ENCODE data around the gene ALDH1A2. TPM values are rescaled to one million over a fixed set of nuclear protein-coding genes. Genes with fewer than 3 reads are reported as not detected.

ALDH1A2 gene
- polyA plus RNA-seq, 1 donor from 2014 or later: 0.24 TPM

- Histone ChIP-seq H3K36me3 (ENCODE audit: insufficient read depth, low read length) (no peaks in the 10 kb centered on the region), H3K9me2 (ENCODE audit: insufficient read depth, low read length) (no peaks in the 10 kb centered on the region), H3K9me3 (ENCODE audit: low read length) (no peaks in the 10 kb centered on the region), H3K27me3 (ENCODE audit: insufficient read depth, low read depth, low read length) (no peaks in the 10 kb centered on the region), H3K9ac (ENCODE audit: low read length) (no peak overlapping the region), H3F3A (ENCODE audit: insufficient read depth, low read length, poor library complexity, severe bottlenecking) (no peaks in the 10 kb centered on the region), H2AFZ (ENCODE audit: low read depth, low read length) (no peak overlapping the region), H3K79me2 (replicated peaks; ENCODE audit: insufficient read depth, low read length) (no peaks in the 10 kb centered on the region), H3K4me2 (ENCODE audit: low read length) (no peak overlapping the region), H4K20me1 (ENCODE audit: insufficient read depth) (no peaks in the 10 kb centered on the region), H3K4me3 (ENCODE audit: low read length) (no peak overlapping the region), H3K27ac (ENCODE audit: low read length) (no peak overlapping the region)
- TF ChIP-seq TAF1 (IDR thresholded peaks at IDR 0.05; ENCODE audit: low read depth) (no peak), REST (IDR thresholded peaks at IDR 0.05; ENCODE audit: borderline replicate concordance) (no peak), EP300 (conservative IDR thresholded peaks at IDR 0.05; ENCODE audit: poor library complexity, severe bottlenecking) (no peak), EZH2 (IDR thresholded peaks at IDR 0.05; ENCODE audit: borderline replicate concordance, insufficient read depth, low read length, poor library complexity, severe bottlenecking) (no peak), POLR2AphosphoS5 (IDR thresholded peaks at IDR 0.05) (no peak), MXI1 (conservative IDR thresholded peaks at IDR 0.05; ENCODE audit: poor library complexity, severe bottlenecking) (no peak), CTCF (IDR thresholded peaks at IDR 0.05; ENCODE audit: poor library complexity, severe bottlenecking) (no peak), SMC3 (conservative IDR thresholded peaks at IDR 0.05; ENCODE audit: poor library complexity) (no peak), RAD21 (conservative IDR thresholded peaks at IDR 0.05) (no peak)
These were observed 115.0 kb downstream of the ALDH1A2 start for GRCh38 chr15:57950381-57950946.

- TF ChIP-seq POLR2AphosphoS5 (IDR thresholded peaks at IDR 0.05) (no peak), SMC3 (conservative IDR thresholded peaks at IDR 0.05; ENCODE audit: poor library complexity) (no peak), EP300 (conservative IDR thresholded peaks at IDR 0.05; ENCODE audit: poor library complexity, severe bottlenecking) (no peak), TAF1 (IDR thresholded peaks at IDR 0.05; ENCODE audit: low read depth) (no peak), MXI1 (conservative IDR thresholded peaks at IDR 0.05; ENCODE audit: poor library complexity, severe bottlenecking) (no peak), EZH2 (IDR thresholded peaks at IDR 0.05; ENCODE audit: borderline replicate concordance, insufficient read depth, low read length, poor library complexity, severe bottlenecking) (no peak), REST (IDR thresholded peaks at IDR 0.05; ENCODE audit: borderline replicate concordance) (no peak), CTCF (IDR thresholded peaks at IDR 0.05; ENCODE audit: poor library complexity, severe bottlenecking) (no peak), RAD21 (conservative IDR thresholded peaks at IDR 0.05) (no peak)
- Histone ChIP-seq H4K20me1 (ENCODE audit: insufficient read depth) (no peaks in the 10 kb centered on the region), H3K9me3 (ENCODE audit: low read length) (no peaks in the 10 kb centered on the region)
These were observed 116.1 kb downstream of the ALDH1A2 start for GRCh38 chr15:57949374-57949943.

More at GRCh38 chr15:57949374-57949943, 116.1 kb downstream of the ALDH1A2 start:
- H3K4me2 ChIP-seq (ENCODE audit: low read length): no peak overlapping the region
- no peak overlapping the region for H3K9ac ChIP-seq (ENCODE audit: low read length)
- H3K36me3 ChIP-seq (ENCODE audit: insufficient read depth, low read length): no peaks in the 10 kb centered on the region
- H2AFZ ChIP-seq (ENCODE audit: low read depth, low read length): no peak overlapping the region
- no peak overlapping the region for H3K27ac ChIP-seq (ENCODE audit: low read length)
- H3F3A ChIP-seq (ENCODE audit: insufficient read depth, low read length, poor library complexity, severe bottlenecking): no peaks in the 10 kb centered on the region
- H3K9me2 ChIP-seq (ENCODE audit: insufficient read depth, low read length): no peaks in the 10 kb centered on the region
- no peaks in the 10 kb centered on the region for H3K79me2 ChIP-seq (replicated peaks; ENCODE audit: insufficient read depth, low read length)
- H3K27me3 ChIP-seq (ENCODE audit: insufficient read depth, low read depth, low read length): no peaks in the 10 kb centered on the region
- no peak overlapping the region for H3K4me3 ChIP-seq (ENCODE audit: low read length)

All from neural cell (in vitro differentiated cells).